GM12878 (cell line): Measurements from ENCODE around the gene RPL18. TPM values are rescaled to one million over a fixed set of nuclear protein-coding genes. Genes with fewer than 3 reads are reported as not detected.

Source experiments
- ATAC-seq: fragments of 200-7000 bp; cut with Tn5 transposase; 3 replicates; pipeline ENCODE4 v1.9.1; 2020; ENCODE audit warnings: mild to moderate bottlenecking, moderate library complexity
- BruUV-seq: library from RNA; stranded (reverse); fragments of 400-500 nt; replicated peaks from 2 replicates; lab custom pipeline; 2021; lab: Mats Ljungman, UMichigan
- CTCF ChIA-PET: fragments of 300-600 bp; sonication (Branson Sonifier 250); formaldehyde crosslinking; extraction: SDS; loops from one replicate; lab custom pipeline; 2021; ENCODE audit warnings: inconsistent platforms; lab: Yijun Ruan, JAX
- POLR2A ChIA-PET: fragments of 350-600 bp; formaldehyde crosslinking; extraction: SDS; loops from one replicate; lab custom pipeline; 2021; ENCODE audit warnings: inconsistent platforms; lab: Charles Lee
- RAD21 ChIA-PET: fragments of 300-600 bp; sonication (Branson Sonifier 250); formaldehyde crosslinking; loops from one replicate; lab custom pipeline; 2023; ENCODE audit warnings: antibody characterized with exemption; ENCODE audit not compliant: unreplicated experiment; lab: Charles Lee
- SMC1A ChIA-PET: fragments of 300-600 bp; sonication (Branson Sonifier 250); formaldehyde crosslinking; loops from one replicate; lab custom pipeline; 2023; ENCODE audit not compliant: unreplicated experiment, uncharacterized antibody; lab: Charles Lee
- DNase-seq: peaks from one replicate; pipeline ENCODE4 v3.0.0-alpha.2; 2011; ENCODE audit warnings: low read depth, low spot score
- FAIRE-seq: peaks from 3 replicates; lab custom pipeline; 2011; peaks lifted over from hg19 to GRCh38; lab: Jason Lieb, UNC
- H2AFZ ChIP-seq: 2 replicates; pipeline ENCODE4 v1.6.0; 2011; ENCODE audit warnings: low read depth, low read length, control low read depth; ENCODE audit not compliant: control insufficient read depth
- H3K27ac ChIP-seq: 2 replicates; pipeline ENCODE4 v1.5.1; 2011; ENCODE audit warnings: control low read depth; ENCODE audit not compliant: control insufficient read depth, insufficient read depth
- H3K27me3 ChIP-seq, 2 experiments: replicated peaks in 1 of 2; 2 replicates each; pipeline versions ENCODE4 v1.6.0 to v1.6.1; 2011; ENCODE audit warnings: low read length in 1 of 2; ENCODE audit not compliant: control insufficient read depth in 2 of 2, insufficient read depth in 2 of 2
- H3K36me3 ChIP-seq, 2 experiments: 2 replicates each; pipeline ENCODE4 v1.5.1; 2011; ENCODE audit warnings: low read length in 1 of 2; ENCODE audit not compliant: control insufficient read depth in 2 of 2, insufficient read depth in 2 of 2
- H3K4me1 ChIP-seq: 2 replicates; pipeline ENCODE4 v1.6.1; 2011; ENCODE audit warnings: mild to moderate bottlenecking, low read length, moderate library complexity, mixed read lengths; ENCODE audit not compliant: control insufficient read depth, insufficient read depth
- H3K4me2 ChIP-seq: 2 replicates; pipeline ENCODE4 v1.6.0; 2011; ENCODE audit warnings: control low read depth; ENCODE audit not compliant: control insufficient read depth, insufficient read depth
- H3K4me3 ChIP-seq: fragments of 200-600 bp; sonication (generic); 2 replicates; pipeline ENCODE4 v1.5.1; 2016
- H3K79me2 ChIP-seq: 2 replicates; pipeline ENCODE4 v1.6.0; 2011; ENCODE audit warnings: low read length; ENCODE audit not compliant: control insufficient read depth, insufficient read depth
- H3K9ac ChIP-seq: 2 replicates; pipeline ENCODE4 v1.8.0; 2011; ENCODE audit warnings: low read length, control low read depth, mixed read lengths; ENCODE audit not compliant: control insufficient read depth, insufficient read depth
- H3K9me3 ChIP-seq: replicated peaks from 3 replicates; pipeline ENCODE4 v1.5.1; 2011; ENCODE audit warnings: mild to moderate bottlenecking, low read length; ENCODE audit not compliant: control insufficient read depth, insufficient read depth
- H4K20me1 ChIP-seq: 2 replicates; pipeline ENCODE4 v1.6.0; 2011; ENCODE audit not compliant: control insufficient read depth, insufficient read depth
- ASH2L ChIP-seq: fragments of 300-600, 200-600 bp; sonication (generic); IDR thresholded peaks from 2 replicates; pipeline ENCODE4 v1.6.1; 2017; ENCODE audit warnings: low read depth, mild to moderate bottlenecking, borderline replicate concordance
- PAX8 ChIP-seq: fragments of 450-650 bp; IDR thresholded peaks from 2 replicates; pipeline ENCODE4 v1.6.1; 2017; ENCODE audit warnings: mild to moderate bottlenecking, moderate library complexity
- PML ChIP-seq: IDR thresholded peaks from 2 replicates; pipeline ENCODE4 v1.6.1; 2012; ENCODE audit warnings: low read length, inconsistent platforms
- YBX1 ChIP-seq: fragments of 450-650 bp; IDR thresholded peaks from 2 replicates; pipeline ENCODE4 v1.6.1; 2016; ENCODE audit warnings: antibody characterized with exemption
- WGBS: methylation state at CpG from one replicate; pipeline ENCODE4 v1.1.6; 2016; ENCODE audit warnings: low lambda C conversion rate; ENCODE audit not compliant: insufficient replicate concordance, insufficient coverage; ENCODE audit errors: missing lambda C conversion rate; 5-methylcytosine and 5-hydroxymethylcytosine counted together
- in situ Hi-C: fragments of 300-500 bp; cut with MboI; formaldehyde crosslinking; loops from 9 replicates; pipeline ENCODE4 v1.14.3; 2018; ENCODE audit warnings: mixed read lengths
- intact Hi-C: fragments of 100-400 bp; cut with micrococcal nuclease; formaldehyde crosslinking; loops from one replicate; pipeline ENCODE4 v1.14.2; 2022; ENCODE audit not compliant: unreplicated experiment
- polyA plus RNA-seq, 11 experiments: library from polyadenylated mRNA; depleted of rRNA in 4 of 11; unstranded in 6 of 11; stranded (reverse) in 5 of 11; fragments of >200 nt; fragmentation: Nextera tagmentation in 4 of 11; fragmentation: Illumina TruSeq in 1 of 11; extraction: Ambion mirVana in 4 of 11; extraction: Trizol in 1 of 11; gene quantifications; 1 replicate in 1 of 11; 2 replicates in 10 of 11; pipeline versions ENCODE4 v1.2.1 to v1.2.3, GENCODE V29; 2011 to 2016; ENCODE audit warnings: inconsistent platforms in 2 of 11, missing spikeins in 2 of 11, low read depth in 1 of 11
- total RNA-seq, 4 experiments: library from RNA; depleted of rRNA in 3 of 4; stranded (reverse); fragments of >200 nt in 3 of 4; fragmentation: Illumina TruSeq in 1 of 4; extraction: Trizol in 1 of 4; gene quantifications; 2 replicates each; pipeline versions ENCODE4 v1.2.1 to v1.2.3, GENCODE V29; 2013 to 2021
- TF ChIP-seq, protein P1 (sequence below): IDR thresholded peaks from 2 replicates; pipeline ENCODE4 v1.6.1; 2011; ENCODE audit warnings: low read depth, mild to moderate bottlenecking, low read length, moderate library complexity, borderline replicate concordance; ENCODE audit errors: extremely low read depth
- TF ChIP-seq, protein P2 (sequence below): IDR thresholded peaks from 2 replicates; pipeline ENCODE4 v1.6.1; 2012; ENCODE audit warnings: improper control_type of control experiment, low read depth, low read length; ENCODE audit not compliant: insufficient replicate concordance

Gene RPL18
- total and polyA plus RNA-seq, 10 of the 15 experiments (the other 5 are each of a cell fraction or from before 2014, with no cell fraction given), result 393 to 4,267 (median 2,019) TPM

GRCh38 chr19:48569814-48570213 is 49.2 kb downstream of the RPL18 start:
- FAIRE-seq, result no peak
- TF ChIP-seq PML, result no peak
- TF ChIP-seq PAX8, result no peak
- no peak for TF ChIP-seq YBX1
- TF ChIP-seq ASH2L, result no peak
- TF ChIP-seq, protein P1, sequence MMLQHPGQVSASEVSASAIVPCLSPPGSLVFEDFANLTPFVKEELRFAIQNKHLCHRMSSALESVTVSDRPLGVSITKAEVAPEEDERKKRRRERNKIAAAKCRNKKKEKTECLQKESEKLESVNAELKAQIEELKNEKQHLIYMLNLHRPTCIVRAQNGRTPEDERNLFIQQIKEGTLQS, result no peak
- TF ChIP-seq, protein P2, sequence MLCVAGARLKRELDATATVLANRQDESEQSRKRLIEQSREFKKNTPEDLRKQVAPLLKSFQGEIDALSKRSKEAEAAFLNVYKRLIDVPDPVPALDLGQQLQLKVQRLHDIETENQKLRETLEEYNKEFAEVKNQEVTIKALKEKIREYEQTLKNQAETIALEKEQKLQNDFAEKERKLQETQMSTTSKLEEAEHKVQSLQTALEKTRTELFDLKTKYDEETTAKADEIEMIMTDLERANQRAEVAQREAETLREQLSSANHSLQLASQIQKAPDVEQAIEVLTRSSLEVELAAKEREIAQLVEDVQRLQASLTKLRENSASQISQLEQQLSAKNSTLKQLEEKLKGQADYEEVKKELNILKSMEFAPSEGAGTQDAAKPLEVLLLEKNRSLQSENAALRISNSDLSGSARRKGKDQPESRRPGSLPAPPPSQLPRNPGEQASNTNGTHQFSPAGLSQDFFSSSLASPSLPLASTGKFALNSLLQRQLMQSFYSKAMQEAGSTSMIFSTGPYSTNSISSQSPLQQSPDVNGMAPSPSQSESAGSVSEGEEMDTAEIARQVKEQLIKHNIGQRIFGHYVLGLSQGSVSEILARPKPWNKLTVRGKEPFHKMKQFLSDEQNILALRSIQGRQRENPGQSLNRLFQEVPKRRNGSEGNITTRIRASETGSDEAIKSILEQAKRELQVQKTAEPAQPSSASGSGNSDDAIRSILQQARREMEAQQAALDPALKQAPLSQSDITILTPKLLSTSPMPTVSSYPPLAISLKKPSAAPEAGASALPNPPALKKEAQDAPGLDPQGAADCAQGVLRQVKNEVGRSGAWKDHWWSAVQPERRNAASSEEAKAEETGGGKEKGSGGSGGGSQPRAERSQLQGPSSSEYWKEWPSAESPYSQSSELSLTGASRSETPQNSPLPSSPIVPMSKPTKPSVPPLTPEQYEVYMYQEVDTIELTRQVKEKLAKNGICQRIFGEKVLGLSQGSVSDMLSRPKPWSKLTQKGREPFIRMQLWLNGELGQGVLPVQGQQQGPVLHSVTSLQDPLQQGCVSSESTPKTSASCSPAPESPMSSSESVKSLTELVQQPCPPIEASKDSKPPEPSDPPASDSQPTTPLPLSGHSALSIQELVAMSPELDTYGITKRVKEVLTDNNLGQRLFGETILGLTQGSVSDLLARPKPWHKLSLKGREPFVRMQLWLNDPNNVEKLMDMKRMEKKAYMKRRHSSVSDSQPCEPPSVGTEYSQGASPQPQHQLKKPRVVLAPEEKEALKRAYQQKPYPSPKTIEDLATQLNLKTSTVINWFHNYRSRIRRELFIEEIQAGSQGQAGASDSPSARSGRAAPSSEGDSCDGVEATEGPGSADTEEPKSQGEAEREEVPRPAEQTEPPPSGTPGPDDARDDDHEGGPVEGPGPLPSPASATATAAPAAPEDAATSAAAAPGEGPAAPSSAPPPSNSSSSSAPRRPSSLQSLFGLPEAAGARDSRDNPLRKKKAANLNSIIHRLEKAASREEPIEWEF, result no peak
- 54% methylated on average over 10 of the region's 11 CpGs for WGBS
- BruUV-seq, result no TSS peak
- H3K27me3 ChIP-seq, result peaks cover 0 to 3% of the 10 kb centered on the region in 2 experiments; a peak in 2 of 4 replicates
- no peaks in the 10 kb centered on the region for H4K20me1 ChIP-seq
- DNase-seq, result no peak
- RAD21 ChIA-PET, result no interaction called here
- SMC1A ChIA-PET, result no interaction called here
- no peak overlapping the region for H2AFZ ChIP-seq
- H3K4me2 ChIP-seq, result no peak overlapping the region
- intact Hi-C loops, result no loop called here
- H3K9ac ChIP-seq, result no peak overlapping the region
- POLR2A ChIA-PET, result no interaction called here
- CTCF ChIA-PET, result interaction anchor here (1.3 kb wide), 1 partner anchor 15 kb away, joined by 3 read pairs; no protein-coding TSS in a partner anchor
- in situ Hi-C loops, result loop anchor here (25.0 kb wide), 1 partner anchor 708 kb away; the partner anchor contains the start of gene TPRX2
- no peaks in the 10 kb centered on the region for H3K36me3 ChIP-seq
- no peaks in the 10 kb centered on the region for H3K79me2 ChIP-seq
- no peaks in the 10 kb centered on the region for H3K9me3 ChIP-seq
- H3K4me3 ChIP-seq, result no peak overlapping the region
- no peak for ATAC-seq
- no peaks in the 10 kb centered on the region for H3K4me1 ChIP-seq
- no peak overlapping the region for H3K27ac ChIP-seq
